ENCODE results near the gene RHOJ.

RHOJ gene

DNA sequence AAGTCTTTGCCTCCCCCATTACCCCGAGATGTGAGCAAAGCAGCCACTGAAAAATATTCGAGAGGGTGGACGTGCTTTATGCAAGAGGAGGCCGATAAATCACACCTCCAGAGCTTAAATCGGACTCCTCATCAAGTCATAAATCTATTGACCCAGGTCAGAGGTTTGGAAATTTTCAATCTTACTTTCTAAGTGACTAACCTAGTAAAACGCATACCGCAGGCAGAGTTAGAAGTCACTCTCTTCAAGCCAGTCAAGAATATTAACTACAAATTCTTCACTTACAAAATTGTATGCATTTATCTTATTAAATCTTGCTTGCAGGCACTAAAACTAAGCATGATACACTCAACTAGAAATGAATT is 79.6 kb downstream of the RHOJ start:
- Histone ChIP-seq H3K4me1 (ENCODE audit: control insufficient read depth, insufficient read depth, low read length) (no peaks in the 10 kb centered on the region), H3K4me2 (ENCODE audit: low read length) (no peak overlapping the region), H3K9me3 (replicated peaks; ENCODE audit: low read length) (no peaks in the 10 kb centered on the region), H3K4me3 (ENCODE audit: low read length) (no peak overlapping the region), H3K36me3 (ENCODE audit: insufficient read depth, low read length) (no peaks in the 10 kb centered on the region), H3K9ac (ENCODE audit: low read depth, low read length) (no peak overlapping the region), H3K27me3 (ENCODE audit: control insufficient read depth, insufficient read depth, low read length) (peaks cover 31% of the 10 kb centered on the region)

DNA sequence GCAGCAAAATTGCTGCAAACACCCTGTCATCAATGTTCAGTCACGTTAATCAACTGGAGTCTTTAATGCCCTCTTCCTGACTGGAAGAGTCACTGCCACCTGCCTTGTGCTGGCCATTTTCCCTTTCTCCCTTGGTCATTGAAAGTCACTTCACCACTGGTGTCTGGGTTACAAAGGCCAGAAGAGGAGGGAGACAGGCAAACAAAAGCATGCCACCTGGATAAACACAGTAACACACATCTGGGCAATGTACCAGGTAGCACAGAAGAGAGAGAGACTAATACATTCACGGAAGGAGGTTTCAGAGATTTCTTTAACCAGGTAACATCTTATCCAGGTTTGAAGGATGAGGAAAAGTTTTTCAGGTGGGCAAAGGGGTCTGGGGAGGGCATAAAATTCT is 81.8 kb downstream of the RHOJ start:
- H3K36me3 ChIP-seq (ENCODE audit: insufficient read depth, low read length) = no peaks in the 10 kb centered on the region

DNA sequence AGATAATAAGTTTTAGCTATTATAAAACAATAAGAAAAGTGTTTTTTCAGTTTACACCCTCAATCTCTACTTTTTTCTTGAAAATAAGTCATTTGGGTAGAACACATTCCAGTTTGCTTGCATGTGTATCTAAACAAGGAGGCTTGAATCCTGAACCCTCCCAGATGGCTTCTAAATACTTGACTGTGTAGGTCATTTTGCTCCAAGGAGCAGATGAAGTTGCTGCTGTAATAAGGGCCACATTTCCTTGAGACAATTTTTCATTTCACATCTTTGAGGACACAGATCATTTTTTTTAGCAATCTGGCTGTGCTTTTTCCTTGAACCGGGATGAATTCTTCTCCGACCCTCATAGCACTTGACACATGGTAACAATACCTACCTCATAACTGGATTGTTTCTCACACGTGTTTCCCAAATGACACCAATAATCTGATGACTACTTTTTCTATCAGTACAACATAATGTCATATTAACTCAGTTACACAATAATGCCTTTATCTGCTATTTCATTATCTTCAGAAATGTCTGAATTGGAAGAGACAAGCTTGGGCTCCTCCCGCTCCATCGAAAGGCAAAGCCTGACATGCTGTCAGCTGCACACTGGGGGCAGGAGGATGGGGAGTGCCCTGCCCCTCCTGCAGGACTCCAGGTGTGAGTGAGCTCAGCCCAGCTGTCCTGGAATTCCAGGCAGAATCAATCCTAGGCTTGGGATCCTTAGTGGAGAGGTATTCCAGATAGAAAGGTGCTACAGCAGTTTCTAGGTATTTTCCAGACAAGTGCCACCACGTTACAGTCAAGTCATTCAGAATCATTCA is 83.6 kb downstream of the RHOJ start:
- Histone ChIP-seq H3K27me3 (ENCODE audit: control insufficient read depth, insufficient read depth, low read length) (peaks cover 26% of the 10 kb centered on the region), H3K9me3 (replicated peaks; ENCODE audit: low read length) (no peaks in the 10 kb centered on the region), H3K4me2 (ENCODE audit: low read length) (no peak overlapping the region), H3K4me1 (ENCODE audit: control insufficient read depth, insufficient read depth, low read length) (no peaks in the 10 kb centered on the region), H3K9ac (ENCODE audit: low read depth, low read length) (no peak overlapping the region), H3K36me3 (ENCODE audit: insufficient read depth, low read length) (no peaks in the 10 kb centered on the region), H3K4me3 (ENCODE audit: low read length) (no peak overlapping the region)

More for the DNA sequence above, 81.8 kb downstream of the RHOJ start:
- Histone ChIP-seq H3K9ac (ENCODE audit: low read depth, low read length) (no peak overlapping the region), H3K4me2 (ENCODE audit: low read length) (no peak overlapping the region), H3K27me3 (ENCODE audit: control insufficient read depth, insufficient read depth, low read length) (peaks cover 28% of the 10 kb centered on the region), H3K4me3 (ENCODE audit: low read length) (no peak overlapping the region), H3K4me1 (ENCODE audit: control insufficient read depth, insufficient read depth, low read length) (no peaks in the 10 kb centered on the region), H3K9me3 (replicated peaks; ENCODE audit: low read length) (no peaks in the 10 kb centered on the region)

DNA sequence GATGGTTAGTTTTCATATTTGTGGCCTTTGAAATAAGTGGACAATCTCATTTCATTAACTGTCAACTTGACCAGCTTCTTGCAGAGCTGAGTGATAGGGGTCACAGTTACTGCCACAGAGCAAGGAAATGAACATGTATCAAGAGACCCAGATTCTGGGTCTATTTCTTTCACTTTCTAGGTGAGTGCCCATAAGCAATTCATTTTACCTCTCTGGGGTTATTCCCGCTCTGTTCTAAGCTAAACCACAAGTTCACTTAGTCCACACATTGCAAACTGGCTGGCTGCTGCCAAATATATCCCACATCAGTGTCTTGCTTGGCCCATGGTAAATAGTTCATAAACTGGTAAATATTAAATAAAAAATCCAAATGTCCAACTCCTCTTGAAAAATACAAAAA is 84.6 kb downstream of the RHOJ start:
- Histone ChIP-seq H3K9ac (ENCODE audit: low read depth, low read length) (no peak overlapping the region), H3K4me3 (ENCODE audit: low read length) (no peak overlapping the region), H3K36me3 (ENCODE audit: insufficient read depth, low read length) (no peaks in the 10 kb centered on the region), H3K9me3 (replicated peaks; ENCODE audit: low read length) (no peaks in the 10 kb centered on the region), H3K27me3 (ENCODE audit: control insufficient read depth, insufficient read depth, low read length) (peaks cover 20% of the 10 kb centered on the region), H3K4me1 (ENCODE audit: control insufficient read depth, insufficient read depth, low read length) (no peaks in the 10 kb centered on the region), H3K4me2 (ENCODE audit: low read length) (no peak overlapping the region)

DNA sequence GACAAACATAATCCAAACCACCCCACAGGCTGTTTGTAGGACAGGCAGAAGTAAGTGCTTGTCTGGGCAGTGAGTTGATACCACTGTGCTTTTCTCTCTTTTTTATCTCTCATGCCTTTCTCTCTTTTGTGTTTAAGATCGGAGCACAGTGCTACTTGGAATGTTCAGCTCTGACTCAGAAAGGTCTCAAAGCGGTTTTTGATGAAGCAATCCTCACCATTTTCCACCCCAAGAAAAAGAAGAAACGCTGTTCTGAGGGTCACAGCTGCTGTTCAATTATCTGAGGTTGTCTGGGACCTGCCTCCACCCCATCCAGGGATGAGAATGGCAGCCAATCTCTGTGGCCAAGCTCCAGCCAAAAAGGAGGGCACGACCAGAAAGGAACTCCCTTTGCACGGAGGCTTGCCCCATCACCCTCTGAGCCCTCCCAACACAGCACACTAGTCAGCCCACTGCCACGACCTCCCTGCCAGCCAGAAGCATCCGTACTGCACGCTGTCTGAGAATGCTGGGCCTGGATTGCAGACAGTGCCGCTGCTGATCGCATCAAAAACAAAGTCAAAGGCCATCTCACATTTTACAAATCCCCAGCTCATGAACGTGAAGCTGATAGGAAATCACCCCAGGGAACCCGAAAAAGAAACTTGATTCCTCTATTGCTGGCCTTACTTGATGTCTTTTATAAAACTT is 86.6 kb downstream of the RHOJ start:
- Histone ChIP-seq H3K27me3 (ENCODE audit: control insufficient read depth, insufficient read depth, low read length) (peaks cover 15% of the 10 kb centered on the region), H3K4me2 (ENCODE audit: low read length) (no peak overlapping the region), H3K4me3 (ENCODE audit: low read length) (no peak overlapping the region), H3K36me3 (ENCODE audit: insufficient read depth, low read length) (no peaks in the 10 kb centered on the region), H3K4me1 (ENCODE audit: control insufficient read depth, insufficient read depth, low read length) (no peaks in the 10 kb centered on the region), H3K9ac (ENCODE audit: low read depth, low read length) (no peak overlapping the region), H3K9me3 (replicated peaks; ENCODE audit: low read length) (no peaks in the 10 kb centered on the region)

DNA sequence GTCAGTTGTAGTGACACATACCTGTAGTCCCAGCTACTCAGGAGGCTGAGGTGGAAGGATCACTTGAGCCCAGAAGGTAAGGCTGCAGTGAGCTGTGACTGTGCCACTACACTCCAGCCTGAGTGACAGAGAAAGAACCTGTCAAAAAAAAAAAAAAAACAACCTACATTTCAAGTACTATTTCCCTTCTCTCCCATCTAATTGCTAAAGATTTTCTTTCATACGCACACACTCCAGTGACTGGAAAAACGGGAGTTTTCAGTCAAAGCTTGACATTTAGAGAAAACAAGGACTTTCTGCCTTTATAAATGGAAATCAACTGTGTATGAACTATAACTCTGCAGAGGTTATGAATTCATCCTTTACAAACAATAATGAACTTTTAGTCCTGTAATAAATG is 88.6 kb downstream of the RHOJ start:
- Histone ChIP-seq H3K4me3 (ENCODE audit: low read length) (no peak overlapping the region), H3K9ac (ENCODE audit: low read depth, low read length) (no peak overlapping the region), H3K4me1 (ENCODE audit: control insufficient read depth, insufficient read depth, low read length) (no peaks in the 10 kb centered on the region), H3K27me3 (ENCODE audit: control insufficient read depth, insufficient read depth, low read length) (peaks cover 3% of the 10 kb centered on the region), H3K36me3 (ENCODE audit: insufficient read depth, low read length) (no peaks in the 10 kb centered on the region), H3K4me2 (ENCODE audit: low read length) (no peak overlapping the region), H3K9me3 (replicated peaks; ENCODE audit: low read length) (no peaks in the 10 kb centered on the region)

DNA sequence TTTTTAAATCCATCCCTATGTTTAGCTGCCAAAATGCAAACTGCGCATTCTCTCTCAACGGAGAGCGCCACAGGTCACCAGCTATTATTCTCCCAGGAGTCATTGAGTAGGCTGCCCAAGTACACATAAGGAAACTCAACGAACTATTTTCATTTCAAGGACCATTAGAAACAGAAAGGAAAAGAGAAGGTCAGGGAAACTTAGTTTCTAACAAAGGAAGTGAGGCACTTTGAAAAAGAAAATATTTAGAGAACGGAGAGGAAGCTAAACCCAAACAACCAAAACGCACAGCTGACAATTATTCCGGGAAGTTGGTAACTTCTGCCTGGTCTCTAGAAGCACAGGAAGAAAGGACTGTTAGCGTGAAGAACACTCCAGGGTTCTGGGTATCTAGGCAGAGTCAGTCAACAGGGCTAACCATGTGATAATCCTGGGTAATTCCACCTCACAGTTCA is 91.0 kb downstream of the RHOJ start:
- Histone ChIP-seq H3K4me2 (ENCODE audit: low read length) (no peak overlapping the region), H3K4me3 (ENCODE audit: low read length) (no peak overlapping the region), H3K9ac (ENCODE audit: low read depth, low read length) (no peak overlapping the region), H3K4me1 (ENCODE audit: control insufficient read depth, insufficient read depth, low read length) (no peaks in the 10 kb centered on the region), H3K36me3 (ENCODE audit: insufficient read depth, low read length) (no peaks in the 10 kb centered on the region), H3K9me3 (replicated peaks; ENCODE audit: low read length) (no peaks in the 10 kb centered on the region), H3K27me3 (ENCODE audit: control insufficient read depth, insufficient read depth, low read length) (peaks cover 9% of the 10 kb centered on the region)

DNA sequence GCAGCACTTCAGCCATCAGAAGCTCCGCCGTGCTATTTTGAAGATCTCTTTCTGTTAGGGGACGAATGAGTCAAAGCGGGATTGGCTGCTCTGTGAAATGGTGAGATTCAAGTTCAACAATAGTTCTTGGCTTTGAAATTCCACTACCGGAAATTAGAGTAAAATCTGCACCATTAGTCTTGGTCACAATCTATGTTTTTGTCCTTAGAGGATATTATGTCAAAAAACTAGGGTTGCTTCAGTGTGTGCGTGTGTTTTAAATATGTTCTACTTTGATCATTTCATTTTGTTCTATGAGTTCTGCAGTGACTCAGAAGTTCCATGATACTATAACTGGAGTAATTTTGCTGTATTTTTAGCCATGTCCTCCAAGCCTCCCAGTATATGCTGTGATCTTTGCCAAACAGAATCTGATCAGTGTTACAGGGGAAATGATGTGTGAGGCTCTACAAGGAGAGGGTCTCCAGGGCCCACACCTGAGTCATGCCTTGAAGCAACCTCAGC is 91.9 kb downstream of the RHOJ start:
- H3K9ac ChIP-seq (ENCODE audit: low read depth, low read length) = no peak overlapping the region
- no peaks in the 10 kb centered on the region for H3K36me3 ChIP-seq (ENCODE audit: insufficient read depth, low read length)
- no peak overlapping the region for H3K4me3 ChIP-seq (ENCODE audit: low read length)
- no peaks in the 10 kb centered on the region for H3K9me3 ChIP-seq (replicated peaks; ENCODE audit: low read length)
- H3K4me1 ChIP-seq (ENCODE audit: control insufficient read depth, insufficient read depth, low read length) = no peaks in the 10 kb centered on the region
- H3K4me2 ChIP-seq (ENCODE audit: low read length) = no peak overlapping the region
- peaks cover 9% of the 10 kb centered on the region for H3K27me3 ChIP-seq (ENCODE audit: control insufficient read depth, insufficient read depth, low read length)

DNA sequence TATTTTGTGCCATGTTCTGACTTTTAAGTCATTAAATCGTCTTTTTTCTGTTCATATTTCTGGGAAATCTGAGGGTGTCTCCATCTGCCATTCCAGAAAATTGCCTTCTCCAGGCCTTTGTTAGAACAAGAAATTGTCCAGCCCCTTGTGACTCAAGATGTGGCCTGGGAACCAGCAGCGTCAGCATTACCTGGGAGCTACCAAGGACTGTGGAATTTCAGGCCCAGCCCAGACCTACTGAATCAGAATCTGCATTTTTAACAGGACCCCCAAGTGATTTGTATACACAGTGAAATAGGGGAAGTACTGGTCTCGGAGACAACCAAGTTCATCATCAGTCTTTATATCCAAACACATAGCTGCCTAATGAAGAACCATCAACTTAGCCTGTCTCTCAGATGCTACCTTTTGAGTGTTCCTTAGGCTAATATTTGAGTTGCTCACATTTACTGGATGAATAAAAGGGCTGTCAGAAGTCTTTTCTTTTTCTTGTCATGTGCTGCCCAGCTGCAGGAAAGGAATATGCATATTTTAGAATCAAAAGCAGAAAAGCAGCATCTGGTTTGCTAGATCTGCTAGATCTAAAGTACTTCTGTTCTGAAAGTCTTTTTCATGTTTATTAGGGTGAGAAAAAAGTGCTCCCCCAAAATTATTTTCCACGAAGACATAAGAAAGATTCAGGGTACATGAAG is 93.3 kb downstream of the RHOJ start:
- no peak overlapping the region for H3K9ac ChIP-seq (ENCODE audit: low read depth, low read length)

DNA sequence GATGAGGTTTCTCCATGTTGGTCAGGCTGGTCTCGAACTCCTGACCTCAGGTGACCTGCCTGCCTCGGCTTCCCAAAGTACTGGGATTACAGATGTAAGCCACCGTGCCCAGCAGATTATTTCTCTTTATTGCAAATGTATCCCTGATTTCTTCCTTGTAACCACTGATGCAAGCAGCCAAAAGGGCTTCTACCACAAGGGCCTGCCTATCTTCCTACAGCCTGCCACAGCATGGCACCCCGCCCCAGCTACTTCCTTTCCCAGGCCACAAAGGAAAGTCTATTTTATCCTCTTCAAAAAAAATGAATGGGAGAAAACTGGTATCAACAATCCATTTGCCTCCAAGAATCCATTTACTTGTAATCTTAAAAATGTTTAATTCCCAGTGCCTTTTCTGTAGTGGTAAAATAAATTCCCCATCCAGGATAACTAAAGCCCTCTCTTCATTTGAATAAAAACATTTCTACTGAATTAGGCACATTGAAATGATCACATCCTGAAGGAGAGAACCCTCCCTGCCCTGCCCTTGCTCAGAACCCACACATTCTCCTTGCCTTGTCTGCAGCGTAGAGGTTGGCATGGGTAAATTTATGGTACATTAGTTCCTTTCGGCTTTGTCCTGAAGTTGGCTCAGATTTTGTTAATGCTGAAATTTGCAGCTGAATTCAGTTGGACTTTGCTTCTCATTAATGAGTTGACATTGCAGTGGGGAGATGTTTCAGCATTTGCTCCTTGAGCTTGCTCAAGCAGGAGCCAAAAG is 95.3 kb downstream of the RHOJ start:
- Histone ChIP-seq H3K9ac (ENCODE audit: low read depth, low read length) (no peak overlapping the region), H3K4me1 (ENCODE audit: control insufficient read depth, insufficient read depth, low read length) (no peaks in the 10 kb centered on the region), H3K9me3 (replicated peaks; ENCODE audit: low read length) (no peaks in the 10 kb centered on the region), H3K36me3 (ENCODE audit: insufficient read depth, low read length) (no peaks in the 10 kb centered on the region), H3K4me2 (ENCODE audit: low read length) (no peak overlapping the region), H3K4me3 (ENCODE audit: low read length) (no peak overlapping the region), H3K27me3 (ENCODE audit: control insufficient read depth, insufficient read depth, low read length) (peaks cover 9% of the 10 kb centered on the region)

More for the DNA sequence above, 93.3 kb downstream of the RHOJ start:
- Histone ChIP-seq H3K4me3 (ENCODE audit: low read length) (no peak overlapping the region), H3K36me3 (ENCODE audit: insufficient read depth, low read length) (no peaks in the 10 kb centered on the region), H3K4me2 (ENCODE audit: low read length) (no peak overlapping the region), H3K27me3 (ENCODE audit: control insufficient read depth, insufficient read depth, low read length) (peaks cover 9% of the 10 kb centered on the region), H3K4me1 (ENCODE audit: control insufficient read depth, insufficient read depth, low read length) (no peaks in the 10 kb centered on the region), H3K9me3 (replicated peaks; ENCODE audit: low read length) (no peaks in the 10 kb centered on the region)

DNA sequence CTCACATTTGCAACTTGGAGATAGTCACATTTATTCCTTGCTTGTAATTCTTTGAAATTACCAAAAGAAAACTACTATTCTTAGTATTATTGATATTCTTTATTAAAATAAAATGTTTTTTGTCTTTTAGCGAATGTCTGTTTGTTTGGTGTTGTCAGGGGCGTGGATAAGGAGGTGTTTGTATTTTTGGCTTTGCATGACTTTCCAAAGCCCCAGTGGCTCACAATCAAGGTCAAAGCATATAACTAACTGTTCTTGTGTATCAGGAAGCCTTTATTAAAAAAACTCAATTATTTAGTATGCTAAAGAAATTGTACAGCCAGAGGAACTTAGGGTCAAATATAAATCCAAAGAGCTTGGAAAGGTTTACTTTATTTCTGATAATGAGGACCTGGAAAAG is 96.6 kb downstream of the RHOJ start:
- H3K4me2 ChIP-seq (ENCODE audit: low read length) = no peak overlapping the region
- H3K4me3 ChIP-seq (ENCODE audit: low read length) = no peak overlapping the region
- no peaks in the 10 kb centered on the region for H3K36me3 ChIP-seq (ENCODE audit: insufficient read depth, low read length)
- H3K9me3 ChIP-seq (replicated peaks; ENCODE audit: low read length) = no peaks in the 10 kb centered on the region
- peaks cover 9% of the 10 kb centered on the region for H3K27me3 ChIP-seq (ENCODE audit: control insufficient read depth, insufficient read depth, low read length)
- H3K4me1 ChIP-seq (ENCODE audit: control insufficient read depth, insufficient read depth, low read length) = no peaks in the 10 kb centered on the region
- no peak overlapping the region for H3K9ac ChIP-seq (ENCODE audit: low read depth, low read length)

Data from skeletal muscle satellite cell (primary cell).